Thoracic aorta (tissue), 2 donors: ENCODE results near the gene C15orf39. TPM values are rescaled to one million over a fixed set of nuclear protein-coding genes. Genes with fewer than 3 reads are reported as not detected.
"Not testable (repeated sequence)": the region's sequence is repeated elsewhere in the genome, so short reads cannot be mapped to it uniquely, and the experiment has no call there.

Experiments
- ATAC-seq: fragments of 150-250 bp; one replicate; pipeline ENCODE4 v1.8.0; 2017; ENCODE audit warnings: low read depth; ENCODE audit not compliant: insufficient number of reproducible peaks, low FRiP score
- DNase-seq: peaks from one replicate; pipeline ENCODE4 v3.0.0-alpha.2; 2020; ENCODE audit warnings: low spot score
- H3K27ac ChIP-seq, 2 donors: fragments of 200-600 bp; sonication (generic); 1 replicate in 1 of 2; 2 replicates in 1 of 2; pipeline ENCODE4 v1.5.1; 2016; ENCODE audit warnings: mild to moderate bottlenecking in 2 of 2, moderate library complexity in 2 of 2
- H3K27me3 ChIP-seq: fragments of 200-600 bp; sonication (generic); replicated peaks from 2 replicates; pipeline ENCODE4 v1.6.0; 2016; ENCODE audit warnings: mild to moderate bottlenecking; ENCODE audit not compliant: insufficient read depth
- H3K36me3 ChIP-seq: fragments of 200-600 bp; sonication (generic); one replicate; pipeline ENCODE4 v1.5.1; 2016
- H3K4me1 ChIP-seq, 2 donors: fragments of 200-600 bp; sonication (generic); 1 replicate in 1 of 2; 2 replicates in 1 of 2; pipeline versions ENCODE4 v1.5.1 to v1.6.0; 2016; ENCODE audit warnings: low read depth in 2 of 2, mild to moderate bottlenecking in 1 of 2; ENCODE audit not compliant: control insufficient read depth in 1 of 2
- H3K4me3 ChIP-seq: fragments of 200-600 bp; sonication (generic); 2 replicates; pipeline ENCODE4 v1.5.1; 2016; ENCODE audit warnings: mild to moderate bottlenecking
- H3K9me3 ChIP-seq: fragments of 200-600 bp; sonication (generic); 2 replicates; pipeline ENCODE4 v1.5.1; 2016
- total RNA-seq, 2 donors: library from RNA; depleted of rRNA; stranded (reverse); fragments of >200 nt; gene quantifications; one replicate each; pipeline versions ENCODE4 v1.1.0 to v1.2.3, GENCODE V29; 2016

The C15orf39 gene
- total RNA-seq, 2 donors from 2014 or later: 22.7 to 45.2 TPM

- H3K9me3 ChIP-seq, ATAC-seq, H3K27ac ChIP-seq, H3K36me3 ChIP-seq, H3K4me1 ChIP-seq, H3K27me3 ChIP-seq, H3K4me3 ChIP-seq, DNase-seq: not testable (repeated sequence)
These were observed 56.4 kb downstream of the C15orf39 start, which contains the start of gene GOLGA6C for GRCh38 chr15:75258034-75258433. Gene GOLGA6C, plus strand, starts transcription at chr15:75258334. Its CDS starts 265 bp downstream, at chr15:75258599.

GRCh38 chr15:75258620-75259343 lies 57.1 kb downstream of the C15orf39 start:
- DNase-seq, ATAC-seq, H3K4me3 ChIP-seq, H3K27me3 ChIP-seq, H3K9me3 ChIP-seq, H3K27ac ChIP-seq, H3K4me1 ChIP-seq, H3K36me3 ChIP-seq: not testable (repeated sequence)

- H3K36me3 ChIP-seq, H3K4me3 ChIP-seq, H3K9me3 ChIP-seq, H3K4me1 ChIP-seq, H3K27ac ChIP-seq, DNase-seq, H3K27me3 ChIP-seq, ATAC-seq: not testable (repeated sequence)
These were observed 58.2 kb downstream of the C15orf39 start for GRCh38 chr15:75259873-75260272.

Other genes with a start within 250 kb of the C15orf39 start
- gene RPP25, start 245.1 kb upstream of the C15orf39 start, total RNA-seq: 10 to 100 TPM; 11.7 to 11.8 TPM
- 1 to 10 TPM; 1.5 to 3.5 TPM for gene SCAMP5, start 206.3 kb upstream of the C15orf39 start, total RNA-seq
- gene PPCDC, start 178.3 kb upstream of the C15orf39 start, total RNA-seq: 10 to 100 TPM in 1 of 2 donors, 1 to 10 TPM in 1; 8.5 to 13.7 TPM
- gene GOLGA6C, start 56.5 kb downstream of the C15orf39 start, total RNA-seq: under 1 TPM in 1 of 2 donors, not detected in 1; 0.56 TPM
- gene GOLGA6D, start 81.0 kb downstream of the C15orf39 start, total RNA-seq: not detected
- 10 to 100 TPM; 57.6 to 71.2 TPM for gene COMMD4, start 134.2 kb downstream of the C15orf39 start, total RNA-seq
- gene NEIL1, start 145.2 kb downstream of the C15orf39 start, total RNA-seq: 10 to 100 TPM; 47.8 to 62.3 TPM
- gene MAN2C1, start 166.7 kb downstream of the C15orf39 start, total RNA-seq: 100 to 1,000 TPM; 394 to 471 TPM
- gene SIN3A, start 249.8 kb downstream of the C15orf39 start, total RNA-seq: 10 to 100 TPM; 34.0 to 52.5 TPM